ENCODE data around the gene SPTB. TPM values are rescaled to one million over a fixed set of nuclear protein-coding genes. Genes with fewer than 3 reads are reported as not detected.

The SPTB gene
- total RNA-seq, 1 experiment from 2014 or later, result 1.4 TPM

DNA sequence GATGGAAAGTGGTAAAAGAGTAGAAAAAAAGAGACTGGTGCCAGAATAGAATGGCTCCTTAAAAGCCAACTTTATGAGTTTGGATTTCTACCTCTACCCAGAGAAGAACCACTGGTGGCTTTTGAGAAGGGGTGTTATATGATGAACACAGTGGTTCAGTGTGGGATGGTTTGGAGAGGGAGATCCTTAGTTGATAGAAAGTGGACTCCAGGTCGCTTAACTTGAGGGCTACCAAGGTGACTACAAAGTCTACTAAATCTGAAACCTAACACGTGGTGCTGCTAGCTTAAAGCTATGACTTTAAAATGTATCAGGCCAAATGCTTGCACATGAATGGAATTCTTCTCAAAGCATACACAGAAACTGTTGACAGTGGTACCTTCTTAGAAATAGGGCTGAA lies 8.4 kb downstream of the SPTB start:
- Histone ChIP-seq H3K27me3 (0 out of 2 replicates have a peak, but pooled peaks cover 2% of the 10 kb centered on the region), H3K27ac (no peak overlapping the region), H3K4me1 (no peaks in the 10 kb centered on the region), H3K4me3 (no peak overlapping the region), H3K9me3 (replicated peaks) (no peaks in the 10 kb centered on the region), H3K36me3 (no peaks in the 10 kb centered on the region)
- no peak for DNase-seq

DNA sequence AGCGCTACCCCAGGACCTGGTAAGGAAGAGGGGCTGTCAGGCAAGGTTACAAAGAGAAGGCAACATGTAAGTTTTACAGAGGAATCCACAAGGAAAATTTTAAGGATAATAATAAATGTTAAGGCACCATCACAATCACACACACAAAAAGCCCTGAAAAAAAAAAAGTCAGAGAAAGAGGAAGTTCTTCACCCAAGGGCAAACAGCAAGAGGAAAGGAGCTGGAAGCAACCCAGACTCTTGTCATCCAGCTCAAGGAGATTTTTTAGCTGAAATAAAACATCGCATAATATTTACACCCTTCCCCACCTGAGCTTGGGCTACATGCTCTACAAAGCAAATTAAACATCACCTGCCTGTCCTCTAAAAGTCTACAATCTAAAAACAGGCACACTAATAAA lies 9.5 kb downstream of the SPTB start:
- DNase-seq, result no peak
- Histone ChIP-seq H3K27me3 (no peaks in the 10 kb centered on the region), H3K36me3 (no peaks in the 10 kb centered on the region), H3K27ac (no peak overlapping the region), H3K4me1 (no peaks in the 10 kb centered on the region), H3K4me3 (no peak overlapping the region), H3K9me3 (replicated peaks) (no peaks in the 10 kb centered on the region)

DNA sequence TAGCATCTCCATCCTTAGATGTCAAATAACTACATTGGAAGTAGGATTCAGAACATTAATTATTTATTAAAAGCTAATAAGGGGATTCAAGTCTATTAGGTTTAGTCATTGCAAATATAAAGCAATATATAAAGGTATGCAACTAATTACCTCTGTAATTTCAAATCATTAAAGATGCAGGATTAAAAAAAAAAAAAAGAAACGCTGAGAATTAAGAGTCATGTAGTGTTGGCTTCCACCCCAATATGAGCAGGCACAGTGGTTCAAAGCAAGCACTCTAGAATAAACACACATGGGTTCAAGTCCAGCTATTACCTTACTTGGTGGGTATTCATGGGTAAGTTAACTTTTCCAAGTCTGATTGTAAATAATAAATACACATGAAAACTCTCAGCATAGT lies 10.9 kb downstream of the SPTB start:
- Histone ChIP-seq H3K4me3 (no peak overlapping the region), H3K27ac (no peak overlapping the region), H3K4me1 (no peaks in the 10 kb centered on the region), H3K9me3 (replicated peaks) (no peaks in the 10 kb centered on the region), H3K36me3 (no peaks in the 10 kb centered on the region), H3K27me3 (no peaks in the 10 kb centered on the region)
- no peak for DNase-seq

DNA sequence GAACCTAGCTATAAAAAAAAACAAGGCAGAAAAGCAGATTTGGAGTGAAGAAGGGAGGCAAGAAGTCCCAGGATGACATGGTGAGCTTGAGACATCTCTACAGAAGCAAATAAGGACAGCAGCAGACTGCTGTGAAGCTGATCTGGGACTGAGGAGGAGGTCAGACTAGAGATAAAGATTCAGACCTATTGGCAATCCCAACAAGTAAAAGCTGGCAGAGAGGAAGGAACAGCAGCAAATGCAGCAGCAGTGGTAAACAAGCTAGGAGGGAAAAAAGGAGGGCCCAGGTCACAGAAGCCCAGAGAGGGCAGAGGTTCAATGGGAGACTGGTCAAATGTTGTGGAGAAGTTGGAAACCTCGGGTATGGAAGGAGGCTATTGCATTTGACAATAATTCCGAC lies 11.3 kb downstream of the SPTB start:
- Histone ChIP-seq H3K27me3 (no peaks in the 10 kb centered on the region), H3K9me3 (replicated peaks) (no peaks in the 10 kb centered on the region), H3K4me3 (no peak overlapping the region), H3K27ac (no peak overlapping the region), H3K36me3 (no peaks in the 10 kb centered on the region), H3K4me1 (no peaks in the 10 kb centered on the region)
- DNase-seq, result no peak

- no peak for DNase-seq
These were observed 12.5 kb downstream of the SPTB start for GRCh38 chr14:64867182-64867581.

DNA sequence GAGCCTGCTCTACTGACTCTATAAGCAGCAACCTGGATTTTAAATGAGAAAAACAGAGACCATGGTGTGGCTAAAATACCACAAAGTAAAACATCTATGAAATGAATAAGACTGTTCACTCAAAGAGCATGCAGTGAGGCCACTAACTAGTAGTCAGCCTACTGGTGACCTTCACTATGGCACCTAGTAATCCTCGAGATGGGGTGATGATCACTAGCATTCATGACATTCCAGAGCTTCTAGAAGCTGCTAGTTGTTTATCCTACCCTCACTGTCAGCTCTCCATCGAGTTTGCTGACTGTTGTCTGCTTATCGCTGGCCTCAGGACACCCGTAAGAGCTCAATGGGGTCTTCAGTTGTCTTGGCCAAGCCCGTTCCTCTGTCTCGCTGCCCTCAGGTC lies 13.7 kb downstream of the SPTB start:
- H3K4me1 ChIP-seq, result no peaks in the 10 kb centered on the region
- H3K36me3 ChIP-seq, result no peaks in the 10 kb centered on the region
- no peak overlapping the region for H3K27ac ChIP-seq
- H3K27me3 ChIP-seq, result no peaks in the 10 kb centered on the region
- no peak for DNase-seq
- H3K4me3 ChIP-seq, result no peak overlapping the region
- H3K9me3 ChIP-seq (replicated peaks), result no peaks in the 10 kb centered on the region

More at GRCh38 chr14:64867182-64867581, 12.5 kb downstream of the SPTB start:
- H3K36me3 ChIP-seq, result no peaks in the 10 kb centered on the region
- no peaks in the 10 kb centered on the region for H3K9me3 ChIP-seq (replicated peaks)
- H3K4me1 ChIP-seq, result no peaks in the 10 kb centered on the region
- no peak overlapping the region for H3K27ac ChIP-seq
- H3K4me3 ChIP-seq, result no peak overlapping the region
- H3K27me3 ChIP-seq, result no peaks in the 10 kb centered on the region

- H3K27ac ChIP-seq, result no peak overlapping the region
- no peak for DNase-seq
- no peaks in the 10 kb centered on the region for H3K36me3 ChIP-seq
- H3K27me3 ChIP-seq, result no peaks in the 10 kb centered on the region
- no peaks in the 10 kb centered on the region for H3K9me3 ChIP-seq (replicated peaks)
- no peak overlapping the region for H3K4me3 ChIP-seq
- H3K4me1 ChIP-seq, result no peaks in the 10 kb centered on the region
These were observed 14.6 kb downstream of the SPTB start for GRCh38 chr14:64865109-64865508.

- H3K27ac ChIP-seq, result no peak overlapping the region
- H3K9me3 ChIP-seq (replicated peaks), result no peaks in the 10 kb centered on the region
- no peak overlapping the region for H3K4me3 ChIP-seq
- no peaks in the 10 kb centered on the region for H3K27me3 ChIP-seq
- H3K4me1 ChIP-seq, result no peaks in the 10 kb centered on the region
- no peaks in the 10 kb centered on the region for H3K36me3 ChIP-seq
- no peak for DNase-seq
These were observed 15.4 kb downstream of the SPTB start for GRCh38 chr14:64864258-64864657.

- DNase-seq, result no peak
- Histone ChIP-seq H3K27me3 (peaks cover 4% of the 10 kb centered on the region; the same call in 1 of the 2 replicates), H3K4me3 (no peak overlapping the region), H3K27ac (no peak overlapping the region), H3K9me3 (replicated peaks) (no peaks in the 10 kb centered on the region), H3K36me3 (no peaks in the 10 kb centered on the region), H3K4me1 (peaks cover 3% of the 10 kb centered on the region)
These were observed 17.8 kb downstream of the SPTB start for GRCh38 chr14:64861916-64862315.

DNA sequence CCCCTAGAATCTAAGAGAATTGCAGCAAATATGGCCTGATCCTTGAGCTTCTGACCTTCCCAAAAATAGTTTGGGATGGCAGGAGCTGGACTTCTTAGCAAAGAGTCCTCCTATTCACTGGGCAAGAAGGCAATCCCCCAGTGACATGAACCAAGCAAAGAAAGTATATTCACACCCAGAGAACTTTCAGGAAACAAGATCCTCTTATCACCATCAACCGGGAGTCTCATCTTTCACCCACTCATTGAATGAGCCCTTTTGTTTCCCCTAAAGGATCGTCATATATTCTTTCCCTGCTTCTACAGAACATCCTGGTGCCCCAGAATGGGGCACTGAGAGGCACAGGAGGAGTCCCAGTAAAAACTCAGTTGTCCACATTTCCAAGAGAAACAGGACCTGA lies 19.7 kb downstream of the SPTB start:
- H3K36me3 ChIP-seq, result no peaks in the 10 kb centered on the region
- DNase-seq, result no peak
- no peaks in the 10 kb centered on the region for H3K9me3 ChIP-seq (replicated peaks)
- H3K4me3 ChIP-seq, result no peak overlapping the region
- peaks cover 14% of the 10 kb centered on the region for H3K4me1 ChIP-seq
- no peak overlapping the region for H3K27ac ChIP-seq
- peaks cover 5% of the 10 kb centered on the region for H3K27me3 ChIP-seq

GRCh38 chr14:64857979-64858744 lies 21.5 kb downstream of the SPTB start:
- peaks cover 11% of the 10 kb centered on the region for H3K27me3 ChIP-seq

GRCh38 chr14:64856529-64857445 lies 22.9 kb downstream of the SPTB start:
- H3K27me3 ChIP-seq, result peaks cover 11% of the 10 kb centered on the region

More at GRCh38 chr14:64857979-64858744, 21.5 kb downstream of the SPTB start:
- peaks cover 14% of the 10 kb centered on the region for H3K4me1 ChIP-seq
- H3K36me3 ChIP-seq, result no peaks in the 10 kb centered on the region
- H3K4me3 ChIP-seq, result no peak overlapping the region
- no peak overlapping the region for H3K27ac ChIP-seq
- H3K9me3 ChIP-seq (replicated peaks), result no peaks in the 10 kb centered on the region
- DNase-seq, result no peak

DNA sequence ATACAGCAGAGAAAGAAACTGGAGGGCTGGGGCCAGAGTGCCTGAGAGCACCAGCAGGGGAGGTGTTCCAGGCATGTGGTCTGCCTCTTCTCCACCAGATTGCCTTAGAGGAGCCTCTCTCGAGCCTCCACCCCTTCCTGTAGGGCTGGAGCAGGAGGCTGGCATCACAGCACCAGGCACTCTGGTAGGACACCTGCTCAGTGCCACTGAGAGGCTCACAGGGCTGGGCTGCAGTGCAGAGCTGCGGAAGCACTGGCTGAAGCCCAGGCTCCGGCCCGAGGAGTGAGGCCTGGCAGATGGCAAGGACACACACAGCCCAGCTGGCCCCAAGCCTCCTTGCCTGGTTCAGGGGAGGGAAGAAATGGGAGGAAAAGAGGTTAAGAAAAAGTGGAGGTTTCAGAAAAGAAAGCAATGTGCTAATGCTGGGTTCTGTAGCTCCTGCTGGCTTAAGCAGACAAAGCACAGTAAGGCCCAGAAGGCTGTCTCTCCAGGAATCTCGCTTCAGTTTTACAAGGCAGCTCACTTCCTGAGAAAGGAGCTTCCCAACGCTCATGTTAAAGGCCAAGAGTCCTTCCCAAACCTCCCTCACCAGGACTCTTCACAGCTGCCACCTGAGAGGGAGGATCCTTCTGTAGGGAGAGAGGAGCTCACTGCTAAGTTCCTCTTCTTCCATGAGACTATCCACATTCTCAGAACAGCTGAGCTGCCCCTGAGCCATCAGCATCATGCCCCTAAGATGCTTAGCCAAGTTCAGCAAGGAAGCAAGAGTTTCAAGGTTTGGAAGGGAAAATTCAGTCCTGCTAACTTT lies 23.8 kb downstream of the SPTB start:
- no peak for DNase-seq
- peaks cover 14% of the 10 kb centered on the region for H3K4me1 ChIP-seq
- H3K27ac ChIP-seq, result no peak overlapping the region
- peaks cover 11% of the 10 kb centered on the region for H3K27me3 ChIP-seq
- no peak overlapping the region for H3K4me3 ChIP-seq
- H3K36me3 ChIP-seq, result no peaks in the 10 kb centered on the region
- H3K9me3 ChIP-seq (replicated peaks), result no peaks in the 10 kb centered on the region

More at GRCh38 chr14:64856529-64857445, 22.9 kb downstream of the SPTB start:
- H3K4me1 ChIP-seq, result peaks cover 14% of the 10 kb centered on the region
- H3K4me3 ChIP-seq, result no peak overlapping the region
- H3K9me3 ChIP-seq (replicated peaks), result no peaks in the 10 kb centered on the region
- H3K36me3 ChIP-seq, result no peaks in the 10 kb centered on the region
- DNase-seq, result peak; percentile 55 to 76
- no peak overlapping the region for H3K27ac ChIP-seq

DNA sequence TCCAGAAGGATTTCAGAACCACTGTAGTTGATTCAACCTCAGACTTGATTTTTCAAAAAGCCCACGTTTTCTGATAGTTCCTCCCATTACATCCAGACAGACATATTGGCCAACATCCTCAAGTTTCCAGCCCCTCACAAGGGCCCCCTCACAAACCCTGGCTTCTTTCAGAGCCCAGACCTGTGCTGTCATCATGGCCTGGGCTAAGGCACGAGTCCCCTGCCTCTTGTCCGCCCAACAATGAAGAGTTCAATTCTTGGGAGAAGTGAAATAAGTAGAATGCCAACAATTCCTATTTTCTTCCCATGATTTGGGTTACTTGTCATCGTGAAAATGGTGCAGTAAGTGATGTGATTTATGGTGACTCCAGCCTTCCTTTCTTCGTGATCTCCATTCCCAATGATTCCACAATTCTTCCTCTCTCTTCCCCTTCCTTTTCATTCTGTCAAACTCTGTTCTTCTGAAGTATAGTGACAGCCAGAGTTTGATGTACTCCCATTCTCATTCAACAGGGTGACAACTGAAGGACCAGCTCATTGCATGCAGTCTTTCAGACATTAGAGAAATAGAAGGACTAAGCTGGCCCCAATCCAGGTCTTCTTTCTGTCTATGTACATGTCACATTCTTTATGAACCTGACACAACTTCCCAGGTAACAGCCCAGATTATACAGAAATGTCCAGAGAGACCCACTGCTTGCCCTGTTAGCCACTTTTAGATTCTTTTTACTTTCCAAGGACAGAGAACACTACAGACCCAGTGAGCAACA lies 29.2 kb downstream of the SPTB start:
- Histone ChIP-seq H3K27ac (no peak overlapping the region), H3K9me3 (replicated peaks) (no peaks in the 10 kb centered on the region), H3K4me1 (peaks cover 4% of the 10 kb centered on the region; the same call in 1 of the 2 replicates), H3K27me3 (peaks cover 15% of the 10 kb centered on the region; the same call in 1 of the 2 replicates), H3K36me3 (no peaks in the 10 kb centered on the region), H3K4me3 (no peak overlapping the region)
- DNase-seq, result no peak
